HFF-Myc (cell line): ENCODE data around the gene SYN1.

Experiments
- DNase-seq: peaks from one replicate; pipeline ENCODE4 v3.0.0-alpha.2; 2011; ENCODE audit warnings: low read depth; ENCODE audit errors: extremely low read depth
- H3K4me3 ChIP-seq: replicated peaks from 2 replicates; pipeline ENCODE4 v1.5.1; 2011; ENCODE audit warnings: low read depth, mild to moderate bottlenecking, control low read depth, low read length
- CTCF ChIP-seq: IDR thresholded peaks from 2 replicates; pipeline ENCODE4 v1.5.1; 2012; ENCODE audit warnings: mild to moderate bottlenecking, low read depth, low read length, control low read depth; ENCODE audit errors: missing control alignments

SYN1 gene

GRCh38 chrX:47646636-47647035 lies 27.0 kb upstream of the SYN1 start:
- no peak for DNase-seq
- no peak overlapping the region for H3K4me3 ChIP-seq
- no peak for TF ChIP-seq CTCF

- H3K4me3 ChIP-seq: no peak overlapping the region
- TF ChIP-seq CTCF: no peak
- no peak for DNase-seq
Measured at GRCh38 chrX:47645530-47645929, 25.9 kb upstream of the SYN1 start.

GRCh38 chrX:47644557-47645091 lies 25.0 kb upstream of the SYN1 start:
- DNase-seq: no peak
- TF ChIP-seq CTCF: peak; percentile 35
- no peak overlapping the region for H3K4me3 ChIP-seq

- TF ChIP-seq CTCF: no peak
- no peak overlapping the region for H3K4me3 ChIP-seq
- DNase-seq: no peak
Measured at GRCh38 chrX:47643926-47644325, 24.3 kb upstream of the SYN1 start.

- H3K4me3 ChIP-seq: no peak overlapping the region
- DNase-seq: no peak
- TF ChIP-seq CTCF: no peak
Measured at GRCh38 chrX:47638816-47639215, 19.2 kb upstream of the SYN1 start.

GRCh38 chrX:47637546-47638195 lies 18.0 kb upstream of the SYN1 start:
- no peak overlapping the region for H3K4me3 ChIP-seq
- no peak for DNase-seq
- no peak for TF ChIP-seq CTCF
